Measurements from ENCODE around the gene FMO2. TPM values are rescaled to one million over a fixed set of nuclear protein-coding genes. Genes with fewer than 3 reads are reported as not detected.

FMO2 gene
- total RNA-seq, 1 experiment from 2014 or later, result not detected

DNA sequence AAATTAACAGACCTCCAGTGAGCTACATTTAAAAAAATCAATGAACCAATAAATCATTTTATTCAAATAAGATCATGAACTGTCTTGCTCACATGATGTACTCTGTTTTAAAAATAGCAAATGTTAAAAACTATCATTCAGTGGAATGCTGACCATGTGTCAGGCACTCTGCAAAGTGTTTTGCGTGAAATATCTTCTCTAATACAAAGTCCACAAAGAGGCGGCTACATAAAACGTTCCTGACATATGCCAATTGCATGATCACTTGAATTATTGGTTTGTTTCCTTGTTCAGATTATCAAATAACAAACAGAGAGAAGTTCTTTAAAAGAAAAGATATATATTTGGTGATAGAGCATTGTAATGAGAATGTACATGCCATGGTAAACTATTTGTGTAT is 10.7 kb downstream of the FMO2 start:
- H3K27ac Mint-ChIP-seq (ENCODE audit: unreplicated experiment), result no peak overlapping the region

DNA sequence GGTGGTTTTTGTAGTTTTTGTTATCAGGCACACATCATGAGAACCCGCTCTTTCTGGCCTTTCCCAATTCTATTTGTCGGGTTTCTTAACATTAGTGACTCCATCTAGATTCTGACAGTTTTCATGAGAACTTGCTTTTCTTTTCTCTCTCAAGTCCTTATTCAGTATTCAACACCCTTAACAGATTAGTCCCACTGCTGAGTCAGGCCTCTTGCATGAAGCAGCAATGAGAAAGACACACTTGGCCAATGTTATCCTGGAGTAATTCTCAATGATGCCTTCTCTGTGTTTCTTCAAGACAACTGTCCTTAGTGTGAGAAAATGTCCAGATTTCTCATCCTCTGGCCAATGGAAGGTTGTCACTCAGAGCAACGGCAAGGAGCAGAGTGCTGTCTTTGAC is 11.3 kb downstream of the FMO2 start:
- Mint-ChIP-seq H3K27ac (ENCODE audit: unreplicated experiment) (no peak overlapping the region), H3K9me3 (ENCODE audit: unreplicated experiment) (no peaks in the 10 kb centered on the region), H3K36me3 (ENCODE audit: insufficient read depth, unreplicated experiment) (no peaks in the 10 kb centered on the region), H3K4me3 (ENCODE audit: unreplicated experiment) (no peak overlapping the region), H3K27me3 (ENCODE audit: insufficient read depth, unreplicated experiment) (no peaks in the 10 kb centered on the region), H3K4me1 (ENCODE audit: low read depth, unreplicated experiment) (no peaks in the 10 kb centered on the region)
- Histone ChIP-seq H3K9me3 (no peaks in the 10 kb centered on the region), H3K27me3 (replicated peaks; ENCODE audit: control insufficient read depth, insufficient read depth, low read length) (no peaks in the 10 kb centered on the region), H3K4me3 (ENCODE audit: low read depth, low read length) (no peak overlapping the region), H3K36me3 (ENCODE audit: control insufficient read depth, insufficient read depth, low read length) (no peaks in the 10 kb centered on the region), H3K4me1 (0 out of 2 replicates have a peak, but pooled peaks cover 17% of the 10 kb centered on the region)
- ChIA-PET CTCF (no interaction called here), POLR2A (no interaction called here)
- intact Hi-C loops (cut with micrococcal nuclease; ENCODE audit: unreplicated experiment), result no loop called here
- DNase-seq, result no peak
- BruUV-seq (replicated peaks), result no TSS peak
- TF ChIP-seq, protein P1, sequence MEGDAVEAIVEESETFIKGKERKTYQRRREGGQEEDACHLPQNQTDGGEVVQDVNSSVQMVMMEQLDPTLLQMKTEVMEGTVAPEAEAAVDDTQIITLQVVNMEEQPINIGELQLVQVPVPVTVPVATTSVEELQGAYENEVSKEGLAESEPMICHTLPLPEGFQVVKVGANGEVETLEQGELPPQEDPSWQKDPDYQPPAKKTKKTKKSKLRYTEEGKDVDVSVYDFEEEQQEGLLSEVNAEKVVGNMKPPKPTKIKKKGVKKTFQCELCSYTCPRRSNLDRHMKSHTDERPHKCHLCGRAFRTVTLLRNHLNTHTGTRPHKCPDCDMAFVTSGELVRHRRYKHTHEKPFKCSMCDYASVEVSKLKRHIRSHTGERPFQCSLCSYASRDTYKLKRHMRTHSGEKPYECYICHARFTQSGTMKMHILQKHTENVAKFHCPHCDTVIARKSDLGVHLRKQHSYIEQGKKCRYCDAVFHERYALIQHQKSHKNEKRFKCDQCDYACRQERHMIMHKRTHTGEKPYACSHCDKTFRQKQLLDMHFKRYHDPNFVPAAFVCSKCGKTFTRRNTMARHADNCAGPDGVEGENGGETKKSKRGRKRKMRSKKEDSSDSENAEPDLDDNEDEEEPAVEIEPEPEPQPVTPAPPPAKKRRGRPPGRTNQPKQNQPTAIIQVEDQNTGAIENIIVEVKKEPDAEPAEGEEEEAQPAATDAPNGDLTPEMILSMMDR (IDR thresholded peaks at IDR 0.05; ENCODE audit: insufficient read depth in 1 of 2, low read depth in 1 of 2, low read length in 1 of 2, severe bottlenecking in 1 of 2, unreplicated experiment in 1 of 2), result no peak

More for the DNA sequence above, 10.7 kb downstream of the FMO2 start:
- H3K4me1 Mint-ChIP-seq (ENCODE audit: low read depth, unreplicated experiment), result no peaks in the 10 kb centered on the region
- H3K27me3 Mint-ChIP-seq (ENCODE audit: insufficient read depth, unreplicated experiment), result no peaks in the 10 kb centered on the region
- H3K9me3 Mint-ChIP-seq (ENCODE audit: unreplicated experiment), result no peaks in the 10 kb centered on the region
- H3K4me3 Mint-ChIP-seq (ENCODE audit: unreplicated experiment), result no peak overlapping the region
- BruUV-seq (replicated peaks), result no TSS peak
- intact Hi-C loops (cut with micrococcal nuclease; ENCODE audit: unreplicated experiment), result no loop called here
- ChIA-PET CTCF (no interaction called here), POLR2A (no interaction called here)
- TF ChIP-seq, protein P1 (IDR thresholded peaks at IDR 0.05; ENCODE audit: insufficient read depth in 1 of 2, low read depth in 1 of 2, low read length in 1 of 2, severe bottlenecking in 1 of 2, unreplicated experiment in 1 of 2), result no peak
- H3K4me3 ChIP-seq (ENCODE audit: low read depth, low read length), result no peak overlapping the region
- H3K9me3 ChIP-seq, result no peaks in the 10 kb centered on the region
- H3K27me3 ChIP-seq (replicated peaks; ENCODE audit: control insufficient read depth, insufficient read depth, low read length), result no peaks in the 10 kb centered on the region
- DNase-seq, result no peak
- H3K4me1 ChIP-seq, result 0 out of 2 replicates have a peak, but pooled peaks cover 17% of the 10 kb centered on the region
- no peaks in the 10 kb centered on the region for H3K36me3 ChIP-seq (ENCODE audit: control insufficient read depth, insufficient read depth, low read length)
- no peaks in the 10 kb centered on the region for H3K36me3 Mint-ChIP-seq (ENCODE audit: insufficient read depth, unreplicated experiment)

DNA sequence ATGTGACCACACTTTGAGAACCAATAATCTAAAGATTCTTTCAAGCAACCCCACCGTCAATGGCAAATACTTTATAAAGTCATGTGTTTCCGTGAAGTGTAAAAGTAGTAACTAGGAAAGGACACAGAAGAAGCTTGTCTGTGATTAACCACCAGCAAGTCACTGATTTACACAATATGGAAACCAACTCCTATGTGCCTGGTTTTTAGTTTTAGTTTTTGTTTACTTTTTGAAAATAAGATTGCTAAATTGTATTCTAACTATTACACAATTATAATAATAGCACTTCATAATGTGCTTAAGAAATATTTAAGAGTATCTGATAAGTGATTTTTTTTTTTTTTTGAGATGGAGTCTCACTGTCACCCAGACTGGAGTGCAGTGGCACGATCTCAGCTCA is 13.0 kb downstream of the FMO2 start:
- ChIA-PET POLR2A (no interaction called here), CTCF (no interaction called here)
- TF ChIP-seq, protein P1 (IDR thresholded peaks at IDR 0.05; ENCODE audit: insufficient read depth in 1 of 2, low read depth in 1 of 2, low read length in 1 of 2, severe bottlenecking in 1 of 2, unreplicated experiment in 1 of 2), result no peak
- no peak overlapping the region for H3K4me3 ChIP-seq (ENCODE audit: low read depth, low read length)
- no peaks in the 10 kb centered on the region for H3K9me3 Mint-ChIP-seq (ENCODE audit: unreplicated experiment)
- H3K27ac Mint-ChIP-seq (ENCODE audit: unreplicated experiment), result no peak overlapping the region
- H3K36me3 ChIP-seq (ENCODE audit: control insufficient read depth, insufficient read depth, low read length), result no peaks in the 10 kb centered on the region
- H3K27me3 ChIP-seq (replicated peaks; ENCODE audit: control insufficient read depth, insufficient read depth, low read length), result no peaks in the 10 kb centered on the region
- H3K4me1 Mint-ChIP-seq (ENCODE audit: low read depth, unreplicated experiment), result no peaks in the 10 kb centered on the region
- H3K9me3 ChIP-seq, result no peaks in the 10 kb centered on the region
- intact Hi-C loops (cut with micrococcal nuclease; ENCODE audit: unreplicated experiment), result no loop called here
- H3K27me3 Mint-ChIP-seq (ENCODE audit: insufficient read depth, unreplicated experiment), result no peaks in the 10 kb centered on the region
- 0 out of 2 replicates have a peak, but pooled peaks cover 17% of the 10 kb centered on the region for H3K4me1 ChIP-seq
- H3K36me3 Mint-ChIP-seq (ENCODE audit: insufficient read depth, unreplicated experiment), result no peaks in the 10 kb centered on the region
- BruUV-seq (replicated peaks), result no TSS peak
- DNase-seq, result no peak
- no peak overlapping the region for H3K4me3 Mint-ChIP-seq (ENCODE audit: unreplicated experiment)
